UCSD-AML1 (cell line): ENCODE data around the gene BOLA3.
"Not testable (repeated sequence)": the region's sequence is repeated elsewhere in the genome, so short reads cannot be mapped to it uniquely, and the experiment has no call there.

Source experiments
- DNase-seq: peaks from one replicate; lab custom pipeline; 2025; ENCODE audit not compliant: unreplicated experiment; lab: John Stamatoyannopoulos, UW

Gene BOLA3

GRCh38 chr2:74149570-74150319 lies 2.0 kb upstream of the BOLA3 start:
- no peak for DNase-seq

- DNase-seq = no peak
Observed at GRCh38 chr2:74149247-74149525, 1.5 kb upstream of the BOLA3 start.

- DNase-seq = no peak
Observed at GRCh38 chr2:74148457-74149246, 940 bp upstream of the BOLA3 start.

- DNase-seq = no peak
Observed at GRCh38 chr2:74146929-74147726, 584 bp downstream of the BOLA3 start.

- DNase-seq = peak; percentile 34
Observed at GRCh38 chr2:74142340-74142739, 5.4 kb downstream of the BOLA3 start.

DNA sequence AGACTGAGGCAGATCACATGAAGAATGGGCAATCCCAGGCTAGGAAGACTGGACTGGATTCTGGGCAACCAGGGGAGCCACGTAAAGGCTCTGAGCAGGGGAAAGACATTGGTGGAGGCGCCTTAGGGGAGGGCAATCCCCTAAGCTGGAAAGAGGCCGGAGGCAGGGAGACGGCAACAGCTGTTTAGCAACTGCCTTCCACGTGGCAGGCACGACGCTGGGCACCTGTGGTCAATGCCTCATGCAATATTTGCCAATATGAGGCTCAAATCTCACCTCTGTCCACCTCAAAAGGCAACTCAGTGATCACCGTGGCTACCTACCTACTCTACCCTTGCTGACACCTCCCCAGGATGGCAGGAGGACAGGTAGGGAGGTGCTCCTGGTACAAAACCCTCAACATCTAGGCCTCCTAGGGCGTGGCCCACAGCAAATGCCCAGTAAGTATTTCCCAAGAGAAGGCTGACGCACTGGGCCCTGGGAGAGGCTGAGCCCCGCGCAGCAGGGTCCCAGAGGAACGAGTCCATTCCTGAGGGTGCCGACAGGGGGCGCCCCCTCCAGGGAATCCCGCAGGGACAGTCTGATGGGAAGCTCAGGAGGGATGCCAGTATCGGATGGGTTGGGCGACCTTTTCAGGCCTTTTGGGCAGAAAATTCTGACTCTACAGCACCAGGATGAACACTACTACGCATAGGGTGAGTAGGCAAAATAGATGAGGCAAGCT lies 8.9 kb downstream of the BOLA3 start:
- no peak for DNase-seq

DNA sequence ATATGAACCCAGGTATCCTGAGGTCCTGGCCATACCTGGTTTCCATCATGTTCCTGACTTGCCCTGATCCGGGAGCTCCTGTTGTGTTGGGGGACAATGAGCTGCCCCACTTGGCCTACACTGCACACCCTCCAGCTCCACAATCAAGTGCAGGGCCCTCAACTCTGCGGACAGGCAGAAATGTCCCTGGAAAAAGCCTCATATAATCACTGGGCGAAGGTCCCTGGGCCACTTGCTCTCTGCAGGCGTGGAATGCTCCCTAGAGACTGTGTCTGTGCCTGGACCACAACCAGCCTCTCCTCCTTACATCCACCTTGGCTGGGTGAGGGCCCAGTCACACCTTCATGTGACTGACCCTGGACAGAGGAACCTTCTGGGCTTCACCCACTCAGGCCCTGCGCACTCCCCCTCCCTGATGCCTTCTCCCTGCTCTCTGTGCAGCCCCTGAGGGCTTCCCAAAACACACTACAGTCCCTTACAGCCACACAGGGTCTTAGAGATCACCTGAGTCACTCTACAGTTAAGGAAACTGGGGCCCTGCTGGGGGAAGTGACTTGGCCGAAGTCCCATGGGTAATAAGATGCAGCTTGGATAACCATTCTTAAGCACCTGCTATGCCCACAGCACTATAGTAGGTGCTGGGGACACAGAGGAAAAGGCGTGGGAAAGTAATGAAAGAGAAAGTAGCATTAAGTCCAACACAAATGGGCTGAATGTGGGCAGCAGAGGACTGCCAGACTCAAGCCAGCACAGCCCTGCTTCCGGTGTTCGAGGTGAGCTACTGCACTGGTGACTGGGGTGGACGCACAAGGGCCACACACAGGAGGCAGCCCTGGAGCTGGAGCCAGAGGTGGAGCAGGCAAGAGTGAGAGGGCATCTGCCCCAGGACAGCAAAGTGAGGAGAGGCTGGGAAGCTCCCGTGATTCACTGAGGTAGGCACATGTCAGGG lies 9.8 kb downstream of the BOLA3 start:
- DNase-seq = no peak

GRCh38 chr2:74131901-74132300 lies 15.8 kb downstream of the BOLA3 start:
- DNase-seq = no peak

GRCh38 chr2:74130211-74130995 lies 17.3 kb downstream of the BOLA3 start:
- DNase-seq = no peak

DNA sequence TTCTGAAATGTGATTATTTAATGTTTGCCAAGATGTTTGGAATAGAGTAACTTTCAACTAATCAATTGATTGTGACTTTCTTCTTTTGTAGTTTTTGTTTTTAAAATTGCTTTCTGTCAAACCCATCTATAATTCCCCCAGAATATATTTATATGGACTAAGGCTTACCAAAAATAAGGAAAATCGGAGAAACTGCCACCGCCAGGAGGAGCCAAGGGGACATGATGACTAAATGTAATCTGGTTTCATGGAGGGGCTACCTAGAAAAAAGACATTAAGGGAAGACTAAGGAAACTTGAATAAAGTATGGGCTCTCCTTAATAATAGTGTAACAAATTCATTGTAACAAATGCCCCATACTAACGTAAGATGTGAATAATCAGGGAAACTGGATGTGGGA lies 19.5 kb downstream of the BOLA3 start:
- DNase-seq = no peak

DNA sequence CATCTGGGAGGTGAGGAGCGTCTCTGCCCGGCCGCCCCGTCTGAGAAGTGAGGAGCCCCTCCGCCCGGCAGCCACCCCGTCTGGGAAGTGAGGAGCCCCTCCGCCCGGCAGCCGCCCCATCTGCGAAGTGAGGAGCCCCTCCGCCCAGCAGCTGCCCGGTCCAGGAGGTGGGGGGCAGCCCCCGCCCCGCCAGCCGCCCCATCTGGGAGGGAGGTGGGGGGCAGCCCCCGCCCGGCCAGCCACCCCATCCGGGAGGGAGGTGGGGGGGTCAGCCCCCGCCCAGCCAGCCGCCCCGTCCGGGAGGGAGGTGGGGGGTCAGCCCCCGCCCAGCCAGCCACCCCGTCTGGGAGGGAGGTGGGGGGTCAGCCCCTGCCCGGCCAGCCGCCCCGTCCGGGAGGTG lies 23.8 kb downstream of the BOLA3 start:
- DNase-seq = not testable (repeated sequence)

DNA sequence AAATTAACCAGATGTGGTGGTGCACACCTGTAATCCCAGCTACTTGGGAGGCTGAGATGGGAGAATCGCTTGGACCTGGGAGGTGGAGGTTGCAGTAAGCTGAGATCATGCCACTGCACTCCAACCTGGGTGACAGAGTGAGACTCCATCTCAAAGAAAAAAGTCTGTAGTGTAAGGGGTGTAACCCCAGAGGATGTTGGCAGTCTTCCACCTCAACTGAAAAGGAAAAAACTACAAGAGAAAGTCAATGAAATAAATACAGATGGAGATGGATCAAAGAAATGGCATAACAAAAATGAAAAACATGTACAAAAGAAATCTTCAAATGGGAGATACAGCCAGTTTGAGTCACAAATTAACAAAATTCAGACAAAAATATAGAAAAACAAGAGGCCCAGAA lies 25.9 kb downstream of the BOLA3 start:
- DNase-seq = not testable (repeated sequence)

DNA sequence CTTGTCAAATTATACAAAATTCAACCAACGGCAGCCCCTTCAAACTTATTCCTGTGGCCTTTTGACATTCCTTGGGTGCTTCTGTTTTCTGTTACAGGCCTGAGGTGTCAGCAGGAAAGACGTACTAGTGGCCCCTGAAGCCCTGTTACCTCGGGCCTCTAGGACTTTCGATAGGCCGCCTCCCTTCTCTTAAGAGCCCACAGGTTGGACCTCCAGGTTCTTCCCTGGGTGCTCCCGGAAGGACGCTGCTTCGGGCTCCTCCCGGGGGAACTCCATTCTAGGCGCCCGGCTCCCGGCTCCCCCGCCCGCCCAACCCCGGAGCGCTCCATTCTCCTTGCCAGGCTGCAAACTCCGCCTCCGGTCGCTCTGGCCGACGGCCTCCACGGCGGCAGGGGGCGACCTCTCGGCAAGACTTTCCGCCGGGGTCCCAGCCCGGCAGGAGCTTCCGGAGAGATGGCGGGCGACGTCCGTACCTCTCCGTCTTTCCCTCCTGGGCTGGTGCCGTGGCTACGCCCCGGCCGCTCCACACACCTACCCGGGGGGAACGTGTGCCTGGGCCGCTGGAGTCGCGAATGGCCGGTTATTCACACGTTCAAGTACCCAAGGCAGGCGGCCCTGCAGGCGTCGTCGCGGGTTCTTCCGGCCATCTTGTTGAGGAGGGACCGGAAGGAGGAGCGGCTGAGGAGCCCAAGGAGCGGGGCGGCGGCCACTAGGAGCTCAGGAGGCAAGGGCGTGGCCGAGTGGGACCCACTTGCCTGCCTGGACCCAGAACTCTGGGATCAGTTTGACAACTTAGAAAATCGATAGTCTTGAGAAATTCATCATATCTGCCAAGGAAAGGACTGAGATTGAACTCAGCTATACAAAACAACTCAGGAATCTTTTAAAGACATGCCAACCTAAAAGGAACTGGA lies 27.5 kb downstream of the BOLA3 start:
- DNase-seq = peak; percentile 94

GRCh38 chr2:74119339-74119738 lies 28.4 kb downstream of the BOLA3 start:
- DNase-seq = no peak

DNA sequence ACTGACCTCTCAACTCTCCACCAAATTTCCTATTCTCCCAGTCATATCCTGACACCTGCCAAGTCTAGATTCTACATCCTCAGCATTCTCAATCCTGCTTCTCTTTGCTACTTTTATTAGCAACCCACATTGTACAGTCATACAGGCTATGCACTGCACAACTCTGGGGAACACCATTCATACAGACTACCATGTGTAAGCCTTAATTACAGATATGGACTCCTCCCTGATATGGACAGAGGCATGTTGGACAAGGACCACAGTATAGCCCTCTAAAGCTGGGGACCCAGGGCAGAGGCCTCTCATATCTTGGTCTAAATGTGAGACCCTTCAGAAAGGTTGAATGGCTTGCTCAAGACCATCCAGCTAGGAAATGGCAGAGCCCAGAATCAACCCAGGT lies 36.3 kb downstream of the BOLA3 start:
- DNase-seq = no peak

- DNase-seq = no peak
Observed at GRCh38 chr2:74110537-74110936, 37.2 kb downstream of the BOLA3 start.

- no peak for DNase-seq
Observed at GRCh38 chr2:74109551-74109950, 38.2 kb downstream of the BOLA3 start.

- no peak for DNase-seq
Observed at GRCh38 chr2:74107071-74107470, 40.6 kb downstream of the BOLA3 start.
